Tibial nerve (tissue), 4 donors: Measurements from ENCODE around the gene MDP1.

Source experiments
- CTCF ChIP-seq, 5 experiments: fragments of 200-600 bp in 3 of 5; fragments of 450-650 bp in 2 of 5; sonication (generic) in 3 of 5; IDR thresholded peaks; one replicate each; pipeline ENCODE4 v1.5.1; 2016 to 2019; ENCODE audit warnings: antibody characterized with exemption in 5 of 5, mild to moderate bottlenecking in 3 of 5, moderate library complexity in 2 of 5
- EP300 ChIP-seq, 2 donors: sonication (generic); formaldehyde crosslinking; IDR thresholded peaks; one replicate each; pipeline ENCODE4 v1.6.1; 2017; ENCODE audit warnings: antibody characterized with exemption in 2 of 2, mild to moderate bottlenecking in 1 of 2
- POLR2A ChIP-seq, 2 donors: fragments of 450-650 bp; IDR thresholded peaks; one replicate each; pipeline ENCODE4 v1.6.1; 2017; ENCODE audit warnings: antibody characterized with exemption in 2 of 2, mild to moderate bottlenecking in 2 of 2, moderate library complexity in 2 of 2

GRCh38 chr14:24184104-24184970 is 31.5 kb downstream of the MDP1 start:
- no peak for TF ChIP-seq POLR2A (IDR thresholded peaks at IDR 0.05)
- TF ChIP-seq CTCF (IDR thresholded peaks at IDR 0.05) = no peak
- TF ChIP-seq EP300 (IDR thresholded peaks at IDR 0.05) = no peak
